Smooth muscle cell (in vitro differentiated cells): ENCODE data around the gene GPR33. TPM values are rescaled to one million over a fixed set of nuclear protein-coding genes. Genes with fewer than 3 reads are reported as not detected.

Source experiments
- DNase-seq: peaks from one replicate; lab custom pipeline; 2025; ENCODE audit not compliant: unreplicated experiment; lab: John Stamatoyannopoulos, UW
- H2AFZ ChIP-seq: fragments of 200-600 bp; sonication (generic); 2 replicates; pipeline ENCODE4 v1.6.0; 2016; ENCODE audit warnings: antibody characterized with exemption, low read depth, mild to moderate bottlenecking
- H3F3A ChIP-seq: fragments of 200-600 bp; sonication (generic); 2 replicates; pipeline ENCODE4 v1.6.0; 2017; ENCODE audit warnings: antibody characterized with exemption, low read depth
- H3K27ac ChIP-seq: fragments of 200-600 bp; sonication (generic); 2 replicates; pipeline ENCODE4 v1.5.1; 2016; ENCODE audit warnings: low read depth, mild to moderate bottlenecking
- H3K27me3 ChIP-seq: fragments of 200-600 bp; sonication (generic); 2 replicates; pipeline ENCODE4 v1.6.1; 2016; ENCODE audit warnings: low read depth, mild to moderate bottlenecking
- H3K36me3 ChIP-seq: fragments of 200-600 bp; sonication (generic); 2 replicates; pipeline ENCODE4 v1.5.1; 2016; ENCODE audit warnings: low read depth
- H3K4me1 ChIP-seq: fragments of 200-600 bp; sonication (generic); 2 replicates; pipeline ENCODE4 v1.5.1; 2016; ENCODE audit warnings: low read depth
- H3K4me2 ChIP-seq: fragments of 200-600 bp; sonication (generic); 2 replicates; pipeline ENCODE4 v1.6.0; 2016; ENCODE audit warnings: mild to moderate bottlenecking
- H3K4me3 ChIP-seq: fragments of 200-600 bp; sonication (generic); 2 replicates; pipeline ENCODE4 v1.5.1; 2016; ENCODE audit warnings: mild to moderate bottlenecking
- H3K79me2 ChIP-seq: fragments of 200-600 bp; sonication (generic); 2 replicates; pipeline ENCODE4 v1.6.0; 2016; ENCODE audit warnings: low read depth, mild to moderate bottlenecking
- H3K9ac ChIP-seq: fragments of 200-600 bp; sonication (generic); 2 replicates; pipeline ENCODE4 v1.6.0; 2016; ENCODE audit warnings: low read depth
- H3K9me3 ChIP-seq: fragments of 200-600 bp; sonication (generic); replicated peaks from 2 replicates; pipeline ENCODE4 v1.5.1; 2016; ENCODE audit warnings: low read depth
- H4K20me1 ChIP-seq: fragments of 200-600 bp; sonication (generic); 2 replicates; pipeline ENCODE4 v1.6.0; 2016; ENCODE audit warnings: low read depth
- WGBS: methylation state at CpG from one replicate; pipeline ENCODE4 v1.1.7; 2016; ENCODE audit warnings: low lambda C conversion rate; 5-methylcytosine and 5-hydroxymethylcytosine counted together
- polyA plus RNA-seq: library from polyadenylated mRNA; unstranded; fragments of >200 nt; fragmentation: Nextera tagmentation; extraction: Ambion mirVana; gene quantifications from 2 replicates; pipeline ENCODE4 v1.2.1, GENCODE V29; 2016
- total RNA-seq: library from RNA; depleted of rRNA; stranded (reverse); fragments of >200 nt; gene quantifications from 2 replicates; pipeline ENCODE4 v1.2.3, GENCODE V29; 2014
- TF ChIP-seq, protein P1 (sequence below): fragments of 200-600 bp; sonication (generic); IDR thresholded peaks from 2 replicates; pipeline ENCODE4 v1.5.1; 2017; ENCODE audit warnings: borderline replicate concordance, mild to moderate bottlenecking, antibody characterized with exemption; ENCODE audit not compliant: insufficient read depth, poor library complexity, severe bottlenecking

Gene GPR33
- total and polyA plus RNA-seq, 2 experiments from 2014 or later, result not detected

DNA sequence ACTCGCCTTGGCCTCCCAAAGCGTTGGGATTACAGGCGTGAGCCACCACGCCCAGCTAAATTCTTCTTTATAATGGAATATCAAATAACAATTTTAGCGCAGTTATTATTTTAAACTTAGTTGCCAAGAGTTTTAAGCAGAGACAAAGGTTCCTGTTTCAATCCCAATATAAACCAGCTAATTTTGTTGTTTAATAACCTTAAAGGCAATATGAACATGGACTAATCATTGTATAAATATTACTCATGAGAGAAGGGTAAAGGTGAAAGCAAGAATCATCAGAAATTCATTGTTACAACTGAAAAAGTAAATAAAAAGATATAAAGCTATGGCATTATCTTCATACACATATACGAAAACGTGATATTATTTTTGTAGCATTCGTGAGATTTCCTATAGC lies 38.7 kb downstream of the GPR33 start:
- TF ChIP-seq, protein P1, sequence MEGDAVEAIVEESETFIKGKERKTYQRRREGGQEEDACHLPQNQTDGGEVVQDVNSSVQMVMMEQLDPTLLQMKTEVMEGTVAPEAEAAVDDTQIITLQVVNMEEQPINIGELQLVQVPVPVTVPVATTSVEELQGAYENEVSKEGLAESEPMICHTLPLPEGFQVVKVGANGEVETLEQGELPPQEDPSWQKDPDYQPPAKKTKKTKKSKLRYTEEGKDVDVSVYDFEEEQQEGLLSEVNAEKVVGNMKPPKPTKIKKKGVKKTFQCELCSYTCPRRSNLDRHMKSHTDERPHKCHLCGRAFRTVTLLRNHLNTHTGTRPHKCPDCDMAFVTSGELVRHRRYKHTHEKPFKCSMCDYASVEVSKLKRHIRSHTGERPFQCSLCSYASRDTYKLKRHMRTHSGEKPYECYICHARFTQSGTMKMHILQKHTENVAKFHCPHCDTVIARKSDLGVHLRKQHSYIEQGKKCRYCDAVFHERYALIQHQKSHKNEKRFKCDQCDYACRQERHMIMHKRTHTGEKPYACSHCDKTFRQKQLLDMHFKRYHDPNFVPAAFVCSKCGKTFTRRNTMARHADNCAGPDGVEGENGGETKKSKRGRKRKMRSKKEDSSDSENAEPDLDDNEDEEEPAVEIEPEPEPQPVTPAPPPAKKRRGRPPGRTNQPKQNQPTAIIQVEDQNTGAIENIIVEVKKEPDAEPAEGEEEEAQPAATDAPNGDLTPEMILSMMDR, result no peak
- H3K79me2 ChIP-seq, result no peaks in the 10 kb centered on the region
- H3K27me3 ChIP-seq, result no peaks in the 10 kb centered on the region
- H2AFZ ChIP-seq, result no peak overlapping the region
- no peak overlapping the region for H3K4me2 ChIP-seq
- H4K20me1 ChIP-seq, result no peaks in the 10 kb centered on the region
- no peaks in the 10 kb centered on the region for H3K4me1 ChIP-seq
- H3K9me3 ChIP-seq, result no peaks in the 10 kb centered on the region
- no peak for DNase-seq
- H3F3A ChIP-seq, result no peaks in the 10 kb centered on the region
- no peak overlapping the region for H3K4me3 ChIP-seq
- H3K9ac ChIP-seq, result no peak overlapping the region
- H3K36me3 ChIP-seq, result peaks cover 9% of the 10 kb centered on the region
- WGBS, result 84% methylated on average over 8 of the region's 8 CpGs
- no peak overlapping the region for H3K27ac ChIP-seq

DNA sequence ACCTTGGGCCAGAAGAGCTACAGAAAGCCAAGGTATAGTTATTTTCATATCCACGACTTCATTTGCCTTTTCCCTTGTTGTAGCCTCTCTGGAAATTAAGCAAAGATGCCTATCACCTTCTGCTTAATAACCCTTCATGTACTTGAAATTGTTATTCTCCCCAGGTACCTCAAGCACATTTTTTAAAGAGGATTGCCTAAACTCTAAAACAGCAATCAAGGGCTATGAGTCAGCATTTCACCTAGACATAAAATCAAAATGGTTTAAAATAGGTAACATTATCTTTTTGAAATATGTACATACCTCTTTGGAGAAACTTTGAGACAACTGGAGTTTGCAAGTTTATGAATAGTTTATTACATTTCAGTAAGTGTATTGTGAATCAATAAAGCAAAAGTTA lies 42.1 kb downstream of the GPR33 start:
- H3K4me1 ChIP-seq, result no peaks in the 10 kb centered on the region
- H3K27ac ChIP-seq, result no peak overlapping the region
- H3K4me3 ChIP-seq, result no peak overlapping the region
- H3K79me2 ChIP-seq, result no peaks in the 10 kb centered on the region
- H3K27me3 ChIP-seq, result no peaks in the 10 kb centered on the region
- no peaks in the 10 kb centered on the region for H3F3A ChIP-seq
- no peak overlapping the region for H3K4me2 ChIP-seq
- H3K9ac ChIP-seq, result no peak overlapping the region
- H3K36me3 ChIP-seq, result peaks cover 9% of the 10 kb centered on the region
- H4K20me1 ChIP-seq, result no peaks in the 10 kb centered on the region
- no peak overlapping the region for H2AFZ ChIP-seq
- no peaks in the 10 kb centered on the region for H3K9me3 ChIP-seq
- 85% methylated on average over 1 of the region's 1 CpG for WGBS
- TF ChIP-seq, protein P1, result no peak
- no peak for DNase-seq

DNA sequence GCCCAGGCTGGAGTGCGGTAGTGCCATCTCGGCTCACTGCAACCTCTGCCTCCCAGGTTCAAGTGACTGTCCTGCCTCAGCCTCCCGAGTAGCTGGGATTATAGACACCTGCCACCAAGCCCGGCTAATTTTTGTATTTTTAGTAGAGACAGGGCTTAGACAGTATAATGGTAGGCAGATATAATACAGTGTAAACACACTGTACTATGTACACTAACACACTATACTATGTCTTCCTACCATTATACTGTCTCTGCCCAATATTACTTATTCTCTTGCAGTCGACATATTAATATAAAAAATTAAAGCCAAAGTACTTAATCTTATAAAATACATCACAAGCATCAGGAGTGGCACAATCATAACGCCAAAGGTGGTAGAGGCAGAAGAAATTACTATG lies 45.6 kb downstream of the GPR33 start:
- no peak overlapping the region for H3K4me3 ChIP-seq
- no peaks in the 10 kb centered on the region for H4K20me1 ChIP-seq
- DNase-seq, result no peak
- H3K4me2 ChIP-seq, result peak overlapping the region; percentile 62
- TF ChIP-seq, protein P1, result no peak
- H3K4me1 ChIP-seq, result no peaks in the 10 kb centered on the region
- 96% methylated on average over 6 of the region's 6 CpGs for WGBS
- H3F3A ChIP-seq, result no peaks in the 10 kb centered on the region
- H3K9ac ChIP-seq, result no peak overlapping the region
- H3K27ac ChIP-seq, result peak overlapping the region; percentile 71
- no peak overlapping the region for H2AFZ ChIP-seq
- H3K27me3 ChIP-seq, result no peaks in the 10 kb centered on the region
- H3K36me3 ChIP-seq, result peaks cover 9% of the 10 kb centered on the region
- H3K9me3 ChIP-seq, result no peaks in the 10 kb centered on the region
- no peaks in the 10 kb centered on the region for H3K79me2 ChIP-seq

DNA sequence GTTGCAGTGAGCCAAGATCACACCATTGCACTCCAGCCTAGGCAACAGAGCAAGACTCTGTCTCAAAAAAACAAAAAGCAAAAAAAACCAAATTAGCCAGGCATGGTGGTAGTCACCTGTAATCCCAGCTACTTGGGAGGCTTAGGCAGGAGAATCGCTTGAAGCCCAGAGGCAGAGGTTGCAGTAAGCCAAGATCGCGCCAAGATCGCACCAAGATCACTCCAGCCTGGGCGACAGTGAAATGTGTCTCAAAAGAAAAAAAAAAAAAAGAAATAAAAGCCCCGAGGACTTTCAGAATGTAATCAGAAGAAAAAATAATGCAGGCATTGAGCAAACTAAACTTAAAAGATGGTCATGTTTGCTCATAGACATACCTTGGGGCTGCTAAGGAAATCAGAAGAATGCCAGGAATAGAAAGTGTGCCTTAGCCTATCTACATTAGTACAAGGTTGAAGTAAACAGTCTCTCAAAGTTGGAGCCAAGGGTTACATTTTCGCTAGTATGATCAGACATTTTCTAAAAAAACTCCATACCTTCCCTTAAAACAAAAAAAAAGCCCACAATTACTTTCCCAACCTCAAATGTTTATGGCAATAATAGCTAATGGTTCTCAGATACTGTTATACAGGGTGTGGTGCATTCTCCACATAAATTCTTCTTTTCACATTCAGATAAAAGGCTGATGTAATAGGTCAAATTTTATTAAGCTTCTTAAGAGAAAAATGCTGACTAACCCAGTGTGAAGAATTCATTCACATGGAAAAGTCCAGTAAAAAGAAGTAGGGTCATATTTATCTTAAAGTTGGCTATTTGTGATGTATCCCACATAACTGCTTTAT lies 46.3 kb downstream of the GPR33 start:
- H3K4me1 ChIP-seq, result no peaks in the 10 kb centered on the region
- no peaks in the 10 kb centered on the region for H3K27me3 ChIP-seq
- peaks cover 9% of the 10 kb centered on the region for H3K36me3 ChIP-seq
- WGBS, result 86% methylated on average over 7 of the region's 7 CpGs
- H4K20me1 ChIP-seq, result no peaks in the 10 kb centered on the region
- no peak for DNase-seq
- H3K79me2 ChIP-seq, result no peaks in the 10 kb centered on the region
- H3K27ac ChIP-seq, result peak overlapping the region; percentile 71
- no peaks in the 10 kb centered on the region for H3F3A ChIP-seq
- TF ChIP-seq, protein P1, result no peak
- H3K4me2 ChIP-seq, result peak overlapping the region; percentile 62
- H3K4me3 ChIP-seq, result no peak overlapping the region
- H3K9ac ChIP-seq, result no peak overlapping the region
- H2AFZ ChIP-seq, result no peak overlapping the region
- no peaks in the 10 kb centered on the region for H3K9me3 ChIP-seq
